Endothelial cell of umbilical vein (primary cell): ENCODE measurements around the gene KLRK1. TPM values are rescaled to one million over a fixed set of nuclear protein-coding genes. Genes with fewer than 3 reads are reported as not detected.

Experiments used
- BruUV-seq: library from RNA; stranded (reverse); fragments of 400-500 nt; replicated peaks from 2 replicates; lab custom pipeline; 2021; lab: Mats Ljungman, UMichigan
- CTCF ChIA-PET: fragments of 300-600, 350-600 bp; sonication (Branson Sonifier 250); formaldehyde crosslinking; loops from one replicate; lab custom pipeline; 2021; ENCODE audit warnings: antibody characterized with exemption, inconsistent platforms; lab: Charles Lee
- POLR2A ChIA-PET: fragments of 300-600, 350-600 bp; sonication (Branson Sonifier 250); formaldehyde crosslinking; loops from one replicate; lab custom pipeline; 2021; ENCODE audit warnings: antibody characterized with exemption, inconsistent platforms; lab: Charles Lee
- DNase-seq: peaks from one replicate; pipeline ENCODE4 v3.0.0-alpha.2; 2011; ENCODE audit warnings: low read depth, low spot score
- FAIRE-seq: peaks from 2 replicates; lab custom pipeline; 2011; peaks lifted over from hg19 to GRCh38; lab: Jason Lieb, UNC
- H2AFZ ChIP-seq: 2 replicates; pipeline ENCODE4 v1.6.0; 2012; ENCODE audit warnings: low read depth, low read length, control low read depth, inconsistent platforms
- H3K27ac ChIP-seq: 2 replicates; pipeline ENCODE4 v1.5.1; 2011; ENCODE audit warnings: low read depth, mild to moderate bottlenecking, control low read depth, low read length, moderate library complexity; ENCODE audit not compliant: insufficient read depth
- H3K27me3 ChIP-seq, 2 experiments: 2 replicates each; pipeline versions ENCODE4 v1.6.0 to v1.6.1; 2011; ENCODE audit warnings: low read length in 2 of 2, mixed read lengths in 1 of 2; ENCODE audit not compliant: control insufficient read depth in 2 of 2, insufficient read depth in 2 of 2
- H3K36me3 ChIP-seq, 2 experiments: 2 replicates in 1 of 2; 3 replicates in 1 of 2; pipeline ENCODE4 v1.5.1; 2011; ENCODE audit warnings: low read length in 2 of 2, mild to moderate bottlenecking in 1 of 2, moderate library complexity in 1 of 2; ENCODE audit not compliant: control insufficient read depth in 2 of 2, insufficient read depth in 2 of 2; ENCODE audit errors: extremely low read depth in 1 of 2
- H3K4me1 ChIP-seq: 3 replicates; pipeline ENCODE4 v1.5.1; 2011; ENCODE audit warnings: mild to moderate bottlenecking, low read length; ENCODE audit not compliant: control insufficient read depth, insufficient read depth; ENCODE audit errors: extremely low read depth
- H3K4me2 ChIP-seq: 2 replicates; pipeline ENCODE4 v1.6.1; 2011; ENCODE audit warnings: low read length, control low read depth, mixed read lengths; ENCODE audit not compliant: insufficient read depth
- H3K4me3 ChIP-seq, 3 experiments: fragments of 200-600 bp in 1 of 3; sonication (generic), shearing (Covaris generic) in 1 of 3; replicated peaks in 1 of 3; 2 replicates each; pipeline ENCODE4 v1.5.1; 2011 to 2016; ENCODE audit warnings: control low read depth in 3 of 3, low read length in 3 of 3, mild to moderate bottlenecking in 2 of 3, inconsistent platforms in 1 of 3, low read depth in 1 of 3, moderate library complexity in 1 of 3; ENCODE audit not compliant: insufficient read depth in 1 of 3
- H3K79me2 ChIP-seq: 2 replicates; pipeline ENCODE4 v1.6.0; 2012; ENCODE audit warnings: low read length, inconsistent platforms; ENCODE audit not compliant: control insufficient read depth, insufficient read depth
- H3K9ac ChIP-seq: replicated peaks from 2 replicates; pipeline ENCODE3; 2011; ENCODE audit warnings: low read length, control low read depth; ENCODE audit not compliant: insufficient read depth; ENCODE audit errors: extremely low read depth
- H3K9me1 ChIP-seq: replicated peaks from 3 replicates; pipeline ENCODE4 v1.6.0; 2011; ENCODE audit warnings: mild to moderate bottlenecking, low read length; ENCODE audit not compliant: control insufficient read depth, insufficient read depth; ENCODE audit errors: extremely low read depth
- H3K9me3 ChIP-seq: replicated peaks from 2 replicates; pipeline ENCODE4 v1.5.1; 2012; ENCODE audit warnings: low read length, inconsistent platforms; ENCODE audit not compliant: control insufficient read depth, insufficient read depth
- H4K20me1 ChIP-seq: replicated peaks from 2 replicates; pipeline ENCODE3; 2011; ENCODE audit warnings: mild to moderate bottlenecking, low read length; ENCODE audit not compliant: control insufficient read depth, insufficient read depth; ENCODE audit errors: extremely low read depth
- EZH2 ChIP-seq: IDR thresholded peaks from 2 replicates; pipeline ENCODE4 v1.6.1; 2012; ENCODE audit warnings: borderline replicate concordance, low read depth, mild to moderate bottlenecking, moderate library complexity, low read length, inconsistent platforms; ENCODE audit not compliant: severe bottlenecking
- FOS ChIP-seq: IDR thresholded peaks from 2 replicates; pipeline ENCODE4 v1.6.1; 2011; ENCODE audit warnings: mild to moderate bottlenecking, low read length, moderate library complexity, borderline replicate concordance; ENCODE audit not compliant: insufficient read depth
- GATA2 ChIP-seq: IDR thresholded peaks from 2 replicates; pipeline ENCODE4 v1.7.0; 2011; ENCODE audit warnings: low read depth, mild to moderate bottlenecking, moderate library complexity, mixed read lengths, low read length; ENCODE audit not compliant: insufficient read length, insufficient read depth
- JUN ChIP-seq: IDR thresholded peaks from 2 replicates; pipeline ENCODE4 v1.6.1; 2011; ENCODE audit warnings: borderline replicate concordance, low read depth; ENCODE audit not compliant: insufficient read length, insufficient read depth
- MYC ChIP-seq: IDR thresholded peaks from one replicate; pipeline ENCODE4 v1.6.1; 2011; ENCODE audit warnings: mild to moderate bottlenecking, low read depth, low read length
- POLR2A ChIP-seq: IDR thresholded peaks from 2 replicates; pipeline ENCODE4 v1.6.1; 2012; ENCODE audit warnings: low read depth, mild to moderate bottlenecking, control low read depth, low read length
- POLR2AphosphoS5 ChIP-seq: IDR thresholded peaks from 2 replicates; pipeline ENCODE4 v1.6.1; 2012; ENCODE audit warnings: low read depth, mild to moderate bottlenecking, control low read depth, low read length, moderate library complexity; ENCODE audit not compliant: insufficient read depth
- dilution Hi-C: fragments of 300-500 bp; cut with MboI; formaldehyde crosslinking; loops from one replicate; pipeline ENCODE4 v1.15.0; 2019; ENCODE audit warnings: low sequenced_read_pairs; ENCODE audit not compliant: extremely low pct_ligation_motif_present
- intact Hi-C: fragments of 100-400 bp; cut with micrococcal nuclease; formaldehyde crosslinking; loops from one replicate; pipeline ENCODE4 v1.10.0; 2022
- polyA plus RNA-seq, 4 experiments: library from polyadenylated mRNA; depleted of rRNA in 3 of 4; stranded (reverse) in 3 of 4; unstranded in 1 of 4; fragments of >200 nt; gene quantifications; 2 replicates each; pipeline versions ENCODE4 v1.2.1 to v1.2.3, GENCODE V29; 2011 to 2012; ENCODE audit warnings: missing spikeins in 1 of 4
- total RNA-seq: library from RNA; stranded (reverse); gene quantifications from 2 replicates; pipeline ENCODE4 v1.2.3, GENCODE V29; 2021
- TF ChIP-seq, protein P1 (sequence below): IDR thresholded peaks from 2 replicates; pipeline ENCODE4 v1.6.1; 2011; ENCODE audit not compliant: insufficient read depth, insufficient read length
- TF ChIP-seq, protein P2 (sequence below), 2 donors: IDR thresholded peaks; 1 replicate in 1 of 2; 2 replicates in 1 of 2; pipeline ENCODE4 v1.5.1; 2011; ENCODE audit warnings: low read length in 2 of 2, mild to moderate bottlenecking in 2 of 2, moderate library complexity in 2 of 2, control low read depth in 1 of 2, inconsistent platforms in 1 of 2, low read depth in 1 of 2; ENCODE audit not compliant: insufficient read depth in 1 of 2; ENCODE audit errors: extremely low read depth in 1 of 2

Gene KLRK1
- total and polyA plus RNA-seq, 2 donors (not counting 3 experiments of a cell fraction or from before 2014, with no cell fraction given), result not detected

DNA sequence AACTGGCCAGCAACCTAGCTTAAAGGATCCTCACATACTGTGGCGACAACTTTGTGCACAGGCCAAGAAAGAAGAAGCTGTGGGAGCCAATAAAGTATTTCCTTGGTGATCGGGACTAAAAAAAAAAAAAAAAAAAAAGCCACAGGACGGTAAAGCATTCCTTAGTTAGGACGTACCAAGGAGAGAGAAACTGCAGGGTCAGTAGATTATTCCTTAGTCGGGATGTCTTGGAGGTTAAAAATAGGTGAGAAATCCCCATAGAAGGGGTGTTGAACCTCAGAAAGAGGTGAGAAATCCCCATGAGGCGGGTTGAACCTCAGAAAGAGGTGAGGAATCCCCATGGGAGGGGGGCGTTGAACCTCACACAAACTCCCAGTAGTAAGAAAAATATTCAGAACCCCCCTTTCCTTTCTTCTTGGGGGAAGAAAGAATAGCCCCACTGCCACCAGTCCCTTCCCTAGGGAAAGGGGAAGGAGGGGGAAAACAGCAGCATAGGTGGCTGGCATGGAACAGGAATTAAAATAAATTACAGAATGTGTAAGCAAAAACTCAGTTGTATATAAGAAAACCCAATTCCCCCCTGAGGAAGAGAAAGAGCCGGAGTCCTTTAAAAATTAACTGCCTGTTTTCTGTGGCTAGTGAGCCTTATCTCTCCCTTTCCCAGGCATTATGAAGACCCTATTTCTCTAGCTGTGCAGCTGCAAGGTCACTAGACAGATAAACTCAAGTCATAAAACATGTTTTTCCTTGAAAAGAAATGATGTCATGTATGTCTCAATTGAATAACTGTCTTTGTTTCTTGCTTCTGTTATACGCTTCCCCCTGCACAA lies 26.8 kb downstream of the KLRK1 start:
- intact Hi-C loops, result loop anchor here (1.0 to 10.0 kb wide), 2 partner anchors 22 to 348 kb away; partner anchors contain the start of gene CLEC12B
- peak; percentile 55 for DNase-seq
- H3K27me3 ChIP-seq, result no peaks in the 10 kb centered on the region
- FAIRE-seq, result no peak
- peak overlapping the region in 2 of 3 experiments; percentile 62 to 93 for H3K4me3 ChIP-seq
- peak overlapping the region; percentile 93 for H3K4me2 ChIP-seq
- peaks cover 26% of the 10 kb centered on the region for H3K4me1 ChIP-seq
- dilution Hi-C loops, result no loop called here
- no peaks in the 10 kb centered on the region for H3K79me2 ChIP-seq
- H3K9ac ChIP-seq, result peak overlapping the region; percentile 81
- ChIA-PET CTCF (interaction anchor here (0.9 to 2.6 kb wide), 2 partner anchors 199 to 210 kb away, joined by 3 to 10 read pairs; no protein-coding TSS in a partner anchor), POLR2A (no interaction called here)
- BruUV-seq, result no TSS peak
- H3K9me1 ChIP-seq, result no peaks in the 10 kb centered on the region
- H3K27ac ChIP-seq, result peak overlapping the region; percentile 77
- H3K9me3 ChIP-seq, result no peaks in the 10 kb centered on the region
- H4K20me1 ChIP-seq, result no peaks in the 10 kb centered on the region
- no peaks in the 10 kb centered on the region for H3K36me3 ChIP-seq
- H2AFZ ChIP-seq, result peak overlapping the region; percentile 99
- TF ChIP-seq JUN (no peak), POLR2AphosphoS5 (no peak), MYC (no peak), FOS (no peak), EZH2 (no peak), GATA2 (no peak), POLR2A (no peak)
- TF ChIP-seq, protein P1, sequence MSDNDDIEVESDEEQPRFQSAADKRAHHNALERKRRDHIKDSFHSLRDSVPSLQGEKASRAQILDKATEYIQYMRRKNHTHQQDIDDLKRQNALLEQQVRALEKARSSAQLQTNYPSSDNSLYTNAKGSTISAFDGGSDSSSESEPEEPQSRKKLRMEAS, result no peak
- TF ChIP-seq, protein P2, sequence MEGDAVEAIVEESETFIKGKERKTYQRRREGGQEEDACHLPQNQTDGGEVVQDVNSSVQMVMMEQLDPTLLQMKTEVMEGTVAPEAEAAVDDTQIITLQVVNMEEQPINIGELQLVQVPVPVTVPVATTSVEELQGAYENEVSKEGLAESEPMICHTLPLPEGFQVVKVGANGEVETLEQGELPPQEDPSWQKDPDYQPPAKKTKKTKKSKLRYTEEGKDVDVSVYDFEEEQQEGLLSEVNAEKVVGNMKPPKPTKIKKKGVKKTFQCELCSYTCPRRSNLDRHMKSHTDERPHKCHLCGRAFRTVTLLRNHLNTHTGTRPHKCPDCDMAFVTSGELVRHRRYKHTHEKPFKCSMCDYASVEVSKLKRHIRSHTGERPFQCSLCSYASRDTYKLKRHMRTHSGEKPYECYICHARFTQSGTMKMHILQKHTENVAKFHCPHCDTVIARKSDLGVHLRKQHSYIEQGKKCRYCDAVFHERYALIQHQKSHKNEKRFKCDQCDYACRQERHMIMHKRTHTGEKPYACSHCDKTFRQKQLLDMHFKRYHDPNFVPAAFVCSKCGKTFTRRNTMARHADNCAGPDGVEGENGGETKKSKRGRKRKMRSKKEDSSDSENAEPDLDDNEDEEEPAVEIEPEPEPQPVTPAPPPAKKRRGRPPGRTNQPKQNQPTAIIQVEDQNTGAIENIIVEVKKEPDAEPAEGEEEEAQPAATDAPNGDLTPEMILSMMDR (IDR thresholded peaks at IDR 0.05; ENCODE audit: extremely low read depth in 1 of 2, insufficient read depth in 1 of 2, low read depth in 1 of 2, low read length in 2 of 2), result no peak
